K562 (cell line): ENCODE data around the gene KMT2D. TPM values are rescaled to one million over a fixed set of nuclear protein-coding genes. Genes with fewer than 3 reads are reported as not detected.
A peak's percentile ranks its signal among the peaks of the same experiment; 100 is the strongest.

Experiments used
- EGR1 ChIP-seq: fragments of 450-650 bp; conservative IDR thresholded peaks from 2 replicates; pipeline ENCODE4 v1.6.1; 2017; ENCODE audit warnings: mild to moderate bottlenecking
- JUN ChIP-seq, 2 experiments: sonication (generic) in 1 of 2; formaldehyde crosslinking in 1 of 2; IDR thresholded peaks; 2 replicates each; pipeline versions ENCODE4 v1.6.1 to v1.8.0; 2012 to 2022; ENCODE audit warnings: borderline replicate concordance in 2 of 2, mild to moderate bottlenecking in 2 of 2, improper control_type of control experiment in 1 of 2, low read depth in 1 of 2, low read length in 1 of 2, missing genetic modification reagents in 1 of 2
- NRF1 ChIP-seq, 2 experiments: fragments of 450-650 bp; IDR thresholded peaks in 1 of 2; conservative IDR thresholded peaks in 1 of 2; 2 replicates each; pipeline ENCODE4 v1.6.1; 2014; ENCODE audit warnings: mild to moderate bottlenecking in 2 of 2
- RNF2 ChIP-seq: sonication (generic); IDR thresholded peaks from 2 replicates; pipeline ENCODE4 v1.6.1; 2016
- TAF15 ChIP-seq: fragments of 200-400 bp; formaldehyde crosslinking; IDR thresholded peaks from 2 replicates; pipeline ENCODE4 v1.6.1; 2017; ENCODE audit warnings: mild to moderate bottlenecking, low read depth, low read length, moderate library complexity
- ZNF444 ChIP-seq: fragments of 250-450 bp; sonication (Bioruptor Pico); IDR thresholded peaks from 2 replicates; pipeline ENCODE4 v1.4.0; 2020; ENCODE audit warnings: mild to moderate bottlenecking, moderate library complexity
- polyA plus RNA-seq, 8 experiments: library from polyadenylated mRNA; depleted of rRNA in 4 of 8; stranded (reverse) in 5 of 8; unstranded in 3 of 8; fragments of >200 nt; fragmentation: Nextera tagmentation in 2 of 8; fragmentation: Illumina TruSeq in 1 of 8; extraction: Ambion mirVana in 2 of 8; extraction: Trizol in 1 of 8; gene quantifications; 2 replicates each; pipeline versions ENCODE4 v1.2.1 to v1.2.3, GENCODE V29; 2011 to 2014; ENCODE audit warnings: inconsistent platforms in 1 of 8, missing spikeins in 1 of 8
- total RNA-seq, 7 experiments: library from RNA; depleted of rRNA in 6 of 7; stranded (reverse); fragments of >200 nt in 6 of 7; fragmentation: Illumina TruSeq in 2 of 7; extraction: Trizol in 2 of 7; gene quantifications; 2 replicates each; pipeline versions ENCODE4 v1.2.1 to v1.2.3, GENCODE V29; 2011 to 2021; ENCODE audit warnings: low replicate concordance in 1 of 7
- TF ChIP-seq, protein P1 (sequence below): fragments of 250-450 bp; sonication (Bioruptor Pico); IDR thresholded peaks from 2 replicates; pipeline ENCODE4 v1.4.0; 2020
- TF ChIP-seq, protein P2 (sequence below): fragments of 450-650 bp; formaldehyde crosslinking; IDR thresholded peaks from 2 replicates; pipeline ENCODE4 v1.4.0; 2020; ENCODE audit warnings: mild to moderate bottlenecking, moderate library complexity
- TF ChIP-seq, protein P3 (sequence below): fragments of 250-450 bp; sonication (Bioruptor Pico); IDR thresholded peaks from 2 replicates; pipeline ENCODE4 v1.8.0; 2022; ENCODE audit warnings: inconsistent platforms
- TF ChIP-seq, protein P4 (sequence below): fragments of 200-800 bp; sonication (Bioruptor generic); IDR thresholded peaks from 2 replicates; pipeline ENCODE4 v1.6.1; 2016; ENCODE audit warnings: missing genetic modification characterization, missing compliant biosample characterization

The KMT2D gene
- total and polyA plus RNA-seq, 9 of the 15 experiments (the other 6 are each of a cell fraction or from before 2014, with no cell fraction given): 0.22 to 93.7 (median 13.7) TPM

DNA sequence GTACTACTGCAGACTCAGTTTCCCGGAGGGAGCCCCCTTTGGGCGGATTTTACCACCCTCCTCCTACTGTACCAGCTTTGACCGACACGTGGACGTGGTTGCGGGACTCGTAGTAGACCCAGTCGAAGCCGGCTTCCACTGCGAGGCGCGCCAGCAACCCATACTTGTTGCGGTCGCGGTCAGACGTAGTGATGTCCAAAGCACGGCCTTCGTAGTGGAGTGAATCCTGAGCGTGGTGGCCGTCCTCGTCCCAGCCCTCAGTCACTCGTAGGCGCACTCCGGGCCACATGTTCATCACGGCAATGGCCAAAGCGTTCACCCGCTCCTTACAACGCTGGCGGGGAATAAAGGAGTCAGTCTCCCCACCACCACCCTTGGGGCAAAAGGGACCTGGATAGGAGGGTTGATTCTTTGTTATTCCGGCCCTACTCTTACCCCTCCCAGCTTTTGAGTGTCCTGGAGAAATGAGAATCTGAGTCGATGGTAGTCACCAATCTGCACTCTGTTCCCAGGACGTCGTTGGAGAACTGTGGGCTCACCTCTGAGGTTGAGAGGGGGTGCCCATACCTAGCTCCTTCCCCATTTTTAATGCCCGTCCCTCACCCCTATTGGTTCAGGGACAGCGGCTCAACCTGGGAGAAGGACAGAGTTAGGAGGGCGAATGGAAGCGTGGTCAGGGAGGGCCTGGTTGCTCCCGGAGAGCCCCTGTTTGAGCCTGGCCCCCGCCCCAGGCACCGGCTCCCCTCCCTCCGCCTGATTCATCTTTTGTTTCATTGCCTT lies 30.7 kb upstream of the KMT2D start (continued):
- TF ChIP-seq TAF15 (no peak), RNF2 (no peak), JUN (IDR thresholded peaks at IDR 0.05; ENCODE audit: borderline replicate concordance, low read depth, low read length) (no peak), JUN (CRISPR knock-in tag; IDR thresholded peaks at IDR 0.05; ENCODE audit: borderline replicate concordance) (no peak), EGR1 (no peak), ZNF444 (CRISPR knock-in tag) (no peak), NRF1 (conservative IDR thresholded peaks at IDR 0.05 in 1 of 2, IDR thresholded peaks at IDR 0.05 in 1 of 2) (no peak)
- TF ChIP-seq, protein P1, sequence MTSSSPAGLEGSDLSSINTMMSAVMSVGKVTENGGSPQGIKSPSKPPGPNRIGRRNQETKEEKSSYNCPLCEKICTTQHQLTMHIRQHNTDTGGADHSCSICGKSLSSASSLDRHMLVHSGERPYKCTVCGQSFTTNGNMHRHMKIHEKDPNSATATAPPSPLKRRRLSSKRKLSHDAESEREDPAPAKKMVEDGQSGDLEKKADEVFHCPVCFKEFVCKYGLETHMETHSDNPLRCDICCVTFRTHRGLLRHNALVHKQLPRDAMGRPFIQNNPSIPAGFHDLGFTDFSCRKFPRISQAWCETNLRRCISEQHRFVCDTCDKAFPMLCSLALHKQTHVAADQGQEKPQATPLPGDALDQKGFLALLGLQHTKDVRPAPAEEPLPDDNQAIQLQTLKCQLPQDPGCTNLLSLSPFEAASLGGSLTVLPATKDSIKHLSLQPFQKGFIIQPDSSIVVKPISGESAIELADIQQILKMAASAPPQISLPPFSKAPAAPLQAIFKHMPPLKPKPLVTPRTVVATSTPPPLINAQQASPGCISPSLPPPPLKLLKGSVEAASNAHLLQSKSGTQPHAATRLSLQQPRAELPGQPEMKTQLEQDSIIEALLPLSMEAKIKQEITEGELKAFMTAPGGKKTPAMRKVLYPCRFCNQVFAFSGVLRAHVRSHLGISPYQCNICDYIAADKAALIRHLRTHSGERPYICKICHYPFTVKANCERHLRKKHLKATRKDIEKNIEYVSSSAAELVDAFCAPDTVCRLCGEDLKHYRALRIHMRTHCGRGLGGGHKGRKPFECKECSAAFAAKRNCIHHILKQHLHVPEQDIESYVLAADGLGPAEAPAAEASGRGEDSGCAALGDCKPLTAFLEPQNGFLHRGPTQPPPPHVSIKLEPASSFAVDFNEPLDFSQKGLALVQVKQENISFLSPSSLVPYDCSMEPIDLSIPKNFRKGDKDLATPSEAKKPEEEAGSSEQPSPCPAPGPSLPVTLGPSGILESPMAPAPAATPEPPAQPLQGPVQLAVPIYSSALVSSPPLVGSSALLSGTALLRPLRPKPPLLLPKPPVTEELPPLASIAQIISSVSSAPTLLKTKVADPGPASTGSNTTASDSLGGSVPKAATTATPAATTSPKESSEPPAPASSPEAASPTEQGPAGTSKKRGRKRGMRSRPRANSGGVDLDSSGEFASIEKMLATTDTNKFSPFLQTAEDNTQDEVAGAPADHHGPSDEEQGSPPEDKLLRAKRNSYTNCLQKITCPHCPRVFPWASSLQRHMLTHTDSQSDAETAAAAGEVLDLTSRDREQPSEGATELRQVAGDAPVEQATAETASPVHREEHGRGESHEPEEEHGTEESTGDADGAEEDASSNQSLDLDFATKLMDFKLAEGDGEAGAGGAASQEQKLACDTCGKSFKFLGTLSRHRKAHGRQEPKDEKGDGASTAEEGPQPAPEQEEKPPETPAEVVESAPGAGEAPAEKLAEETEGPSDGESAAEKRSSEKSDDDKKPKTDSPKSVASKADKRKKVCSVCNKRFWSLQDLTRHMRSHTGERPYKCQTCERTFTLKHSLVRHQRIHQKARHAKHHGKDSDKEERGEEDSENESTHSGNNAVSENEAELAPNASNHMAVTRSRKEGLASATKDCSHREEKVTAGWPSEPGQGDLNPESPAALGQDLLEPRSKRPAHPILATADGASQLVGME: no peak
- TF ChIP-seq, protein P2, sequence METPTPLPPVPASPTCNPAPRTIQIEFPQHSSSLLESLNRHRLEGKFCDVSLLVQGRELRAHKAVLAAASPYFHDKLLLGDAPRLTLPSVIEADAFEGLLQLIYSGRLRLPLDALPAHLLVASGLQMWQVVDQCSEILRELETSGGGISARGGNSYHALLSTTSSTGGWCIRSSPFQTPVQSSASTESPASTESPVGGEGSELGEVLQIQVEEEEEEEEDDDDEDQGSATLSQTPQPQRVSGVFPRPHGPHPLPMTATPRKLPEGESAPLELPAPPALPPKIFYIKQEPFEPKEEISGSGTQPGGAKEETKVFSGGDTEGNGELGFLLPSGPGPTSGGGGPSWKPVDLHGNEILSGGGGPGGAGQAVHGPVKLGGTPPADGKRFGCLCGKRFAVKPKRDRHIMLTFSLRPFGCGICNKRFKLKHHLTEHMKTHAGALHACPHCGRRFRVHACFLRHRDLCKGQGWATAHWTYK: no peak
- TF ChIP-seq, protein P3, sequence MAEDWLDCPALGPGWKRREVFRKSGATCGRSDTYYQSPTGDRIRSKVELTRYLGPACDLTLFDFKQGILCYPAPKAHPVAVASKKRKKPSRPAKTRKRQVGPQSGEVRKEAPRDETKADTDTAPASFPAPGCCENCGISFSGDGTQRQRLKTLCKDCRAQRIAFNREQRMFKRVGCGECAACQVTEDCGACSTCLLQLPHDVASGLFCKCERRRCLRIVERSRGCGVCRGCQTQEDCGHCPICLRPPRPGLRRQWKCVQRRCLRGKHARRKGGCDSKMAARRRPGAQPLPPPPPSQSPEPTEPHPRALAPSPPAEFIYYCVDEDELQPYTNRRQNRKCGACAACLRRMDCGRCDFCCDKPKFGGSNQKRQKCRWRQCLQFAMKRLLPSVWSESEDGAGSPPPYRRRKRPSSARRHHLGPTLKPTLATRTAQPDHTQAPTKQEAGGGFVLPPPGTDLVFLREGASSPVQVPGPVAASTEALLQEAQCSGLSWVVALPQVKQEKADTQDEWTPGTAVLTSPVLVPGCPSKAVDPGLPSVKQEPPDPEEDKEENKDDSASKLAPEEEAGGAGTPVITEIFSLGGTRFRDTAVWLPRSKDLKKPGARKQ (CRISPR knock-in tag): peak; percentile 93; the same call in 1 of the 2 replicates
- TF ChIP-seq, protein P4, sequence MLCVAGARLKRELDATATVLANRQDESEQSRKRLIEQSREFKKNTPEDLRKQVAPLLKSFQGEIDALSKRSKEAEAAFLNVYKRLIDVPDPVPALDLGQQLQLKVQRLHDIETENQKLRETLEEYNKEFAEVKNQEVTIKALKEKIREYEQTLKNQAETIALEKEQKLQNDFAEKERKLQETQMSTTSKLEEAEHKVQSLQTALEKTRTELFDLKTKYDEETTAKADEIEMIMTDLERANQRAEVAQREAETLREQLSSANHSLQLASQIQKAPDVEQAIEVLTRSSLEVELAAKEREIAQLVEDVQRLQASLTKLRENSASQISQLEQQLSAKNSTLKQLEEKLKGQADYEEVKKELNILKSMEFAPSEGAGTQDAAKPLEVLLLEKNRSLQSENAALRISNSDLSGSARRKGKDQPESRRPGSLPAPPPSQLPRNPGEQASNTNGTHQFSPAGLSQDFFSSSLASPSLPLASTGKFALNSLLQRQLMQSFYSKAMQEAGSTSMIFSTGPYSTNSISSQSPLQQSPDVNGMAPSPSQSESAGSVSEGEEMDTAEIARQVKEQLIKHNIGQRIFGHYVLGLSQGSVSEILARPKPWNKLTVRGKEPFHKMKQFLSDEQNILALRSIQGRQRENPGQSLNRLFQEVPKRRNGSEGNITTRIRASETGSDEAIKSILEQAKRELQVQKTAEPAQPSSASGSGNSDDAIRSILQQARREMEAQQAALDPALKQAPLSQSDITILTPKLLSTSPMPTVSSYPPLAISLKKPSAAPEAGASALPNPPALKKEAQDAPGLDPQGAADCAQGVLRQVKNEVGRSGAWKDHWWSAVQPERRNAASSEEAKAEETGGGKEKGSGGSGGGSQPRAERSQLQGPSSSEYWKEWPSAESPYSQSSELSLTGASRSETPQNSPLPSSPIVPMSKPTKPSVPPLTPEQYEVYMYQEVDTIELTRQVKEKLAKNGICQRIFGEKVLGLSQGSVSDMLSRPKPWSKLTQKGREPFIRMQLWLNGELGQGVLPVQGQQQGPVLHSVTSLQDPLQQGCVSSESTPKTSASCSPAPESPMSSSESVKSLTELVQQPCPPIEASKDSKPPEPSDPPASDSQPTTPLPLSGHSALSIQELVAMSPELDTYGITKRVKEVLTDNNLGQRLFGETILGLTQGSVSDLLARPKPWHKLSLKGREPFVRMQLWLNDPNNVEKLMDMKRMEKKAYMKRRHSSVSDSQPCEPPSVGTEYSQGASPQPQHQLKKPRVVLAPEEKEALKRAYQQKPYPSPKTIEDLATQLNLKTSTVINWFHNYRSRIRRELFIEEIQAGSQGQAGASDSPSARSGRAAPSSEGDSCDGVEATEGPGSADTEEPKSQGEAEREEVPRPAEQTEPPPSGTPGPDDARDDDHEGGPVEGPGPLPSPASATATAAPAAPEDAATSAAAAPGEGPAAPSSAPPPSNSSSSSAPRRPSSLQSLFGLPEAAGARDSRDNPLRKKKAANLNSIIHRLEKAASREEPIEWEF (CRISPR knock-in tag): no peak
